A549 (cell line): ENCODE results near the gene NEUROD6.

Source experiments
- CTCF ChIP-seq: fragments of >200 bp; sonication (Bioruptor Twin); formaldehyde crosslinking; IDR thresholded peaks from 3 replicates; pipeline ENCODE4 v1.5.1; 2016
- FOSB ChIP-seq: fragments of 250-450 bp; sonication (Bioruptor Pico); IDR thresholded peaks from 2 replicates; pipeline ENCODE4 v1.5.0; 2020; ENCODE audit warnings: mild to moderate bottlenecking, moderate library complexity
- JUN ChIP-seq, 2 experiments: fragments of >200 bp; sonication (Bioruptor Twin); formaldehyde crosslinking; IDR thresholded peaks; 2 replicates in 1 of 2; 3 replicates in 1 of 2; pipeline ENCODE4 v1.6.1; 2016 to 2017
- KDM5A ChIP-seq: fragments of 200-600 bp; sonication (generic); IDR thresholded peaks from 2 replicates; pipeline ENCODE4 v1.6.1; 2016; ENCODE audit warnings: antibody characterized with exemption, mild to moderate bottlenecking
- MAZ ChIP-seq: fragments of 150-350 bp; IDR thresholded peaks from 2 replicates; pipeline ENCODE4 v1.6.1; 2014; ENCODE audit warnings: antibody characterized with exemption, low read depth, low read length, borderline replicate concordance
- PHF8 ChIP-seq: fragments of 200-600 bp; sonication (generic); IDR thresholded peaks from 2 replicates; pipeline ENCODE4 v1.6.1; 2016; ENCODE audit warnings: low read depth, mild to moderate bottlenecking, antibody characterized with exemption, moderate library complexity, borderline replicate concordance
- POLR2A ChIP-seq: IDR thresholded peaks from 2 replicates; pipeline ENCODE4 v1.6.1; 2012; ENCODE audit warnings: mild to moderate bottlenecking, low read length
- POLR2AphosphoS2 ChIP-seq: conservative IDR thresholded peaks from 2 replicates; pipeline ENCODE4 v1.6.1; 2012; ENCODE audit warnings: low read length, improper control_type of control experiment, inconsistent platforms
- REST ChIP-seq: fragments of 200-600 bp; sonication (generic); IDR thresholded peaks from 2 replicates; pipeline ENCODE4 v1.6.1; 2016; ENCODE audit warnings: antibody characterized with exemption, mild to moderate bottlenecking, moderate library complexity
- RFX5 ChIP-seq: fragments of 450-650 bp; IDR thresholded peaks from 2 replicates; pipeline ENCODE4 v1.7.1; 2014; ENCODE audit warnings: antibody characterized with exemption, mild to moderate bottlenecking, moderate library complexity
- RNF2 ChIP-seq: fragments of 200-600 bp; sonication (generic); IDR thresholded peaks from 2 replicates; pipeline ENCODE4 v1.6.1; 2016; ENCODE audit warnings: low read depth, mild to moderate bottlenecking, antibody characterized with exemption, moderate library complexity, borderline replicate concordance
- SMC3 ChIP-seq: fragments of >200 bp; sonication (Bioruptor Twin); formaldehyde crosslinking; IDR thresholded peaks from 3 replicates; pipeline ENCODE4 v1.6.1; 2018; ENCODE audit warnings: inconsistent platforms

- TF ChIP-seq POLR2A (no peak), MAZ (no peak), KDM5A (no peak), CTCF (no peak), FOSB (no peak), PHF8 (no peak), RFX5 (no peak), POLR2AphosphoS2 (no peak), REST (no peak), JUN (IDR thresholded peaks at IDR 0.05) (no peak), RNF2 (no peak), SMC3 (no peak)
Measured at GRCh38 chr7:31362401-31362800, 21.9 kb upstream of the NEUROD6 start.
